SK-N-MC (cell line): ENCODE data around the gene MPZ.

Source experiments
- DNase-seq: peaks from one replicate; pipeline ENCODE4 v3.0.0-alpha.2; 2011; ENCODE audit warnings: low read depth, low spot score
- H3K27ac ChIP-seq: fragments of 200-600 bp; sonication (generic); 2 replicates; pipeline ENCODE4 v1.5.1; 2016; ENCODE audit warnings: mixed run types
- H3K36me3 ChIP-seq: fragments of 200-600 bp; sonication (generic); 2 replicates; pipeline ENCODE4 v1.6.1; 2017; ENCODE audit warnings: antibody characterized with exemption, low read length, mixed read lengths; ENCODE audit not compliant: insufficient read depth
- H3K4me3 ChIP-seq: fragments of 200-600 bp; sonication (generic); 2 replicates; pipeline ENCODE4 v1.5.1; 2016
- H3K9ac ChIP-seq: fragments of 200-600 bp; sonication (generic); 2 replicates; pipeline ENCODE4 v1.8.0; 2017; ENCODE audit warnings: mixed run types, mixed read lengths; ENCODE audit not compliant: insufficient read length
- H3K9me3 ChIP-seq: fragments of 200-600 bp; sonication (generic); 2 replicates; pipeline ENCODE4 v1.6.1; 2017; ENCODE audit warnings: low read depth, mild to moderate bottlenecking, antibody characterized with exemption, low read length, moderate library complexity, mixed read lengths
- EZH2 ChIP-seq: fragments of 200-600 bp; sonication (generic); IDR thresholded peaks from one replicate; pipeline ENCODE4 v1.6.1; 2017; ENCODE audit warnings: antibody characterized with exemption
- FOXP2 ChIP-seq: optimal IDR thresholded peaks from 2 replicates; pipeline ENCODE3; 2011; ENCODE audit warnings: mild to moderate bottlenecking, moderate library complexity; ENCODE audit not compliant: insufficient read depth; ENCODE audit errors: extremely low read length, control extremely low read depth
- POLR2AphosphoS5 ChIP-seq: IDR thresholded peaks from 2 replicates; pipeline ENCODE4 v1.6.1; 2012; ENCODE audit warnings: mild to moderate bottlenecking, low read depth, low read length, borderline replicate concordance

Gene MPZ

GRCh38 chr1:161307230-161307768 lies 2.5 kb downstream of the MPZ start:
- H3K36me3 ChIP-seq = no peaks in the 10 kb centered on the region
- H3K27ac ChIP-seq = no peak overlapping the region
- no peak for TF ChIP-seq POLR2AphosphoS5
- TF ChIP-seq FOXP2 = no peak
- no peak for TF ChIP-seq EZH2
- no peaks in the 10 kb centered on the region for H3K9me3 ChIP-seq
- no peak overlapping the region for H3K4me3 ChIP-seq
- no peak for DNase-seq
- no peak overlapping the region for H3K9ac ChIP-seq

GRCh38 chr1:161305867-161306519 lies 3.8 kb downstream of the MPZ start:
- no peak for DNase-seq
- Histone ChIP-seq H3K27ac (no peak overlapping the region), H3K9ac (no peak overlapping the region), H3K9me3 (no peaks in the 10 kb centered on the region), H3K36me3 (no peaks in the 10 kb centered on the region), H3K4me3 (peak overlapping the region; percentile 34; the same call in 1 of the 2 replicates)
- TF ChIP-seq EZH2 (no peak), FOXP2 (no peak), POLR2AphosphoS5 (no peak)

GRCh38 chr1:161304927-161305866 lies 4.6 kb downstream of the MPZ start:
- Histone ChIP-seq H3K9me3 (no peaks in the 10 kb centered on the region), H3K4me3 (no peak overlapping the region; the same call in 1 of the 2 replicates), H3K36me3 (no peaks in the 10 kb centered on the region), H3K9ac (no peak overlapping the region), H3K27ac (no peak overlapping the region)
- no peak for DNase-seq
- no peak for TF ChIP-seq POLR2AphosphoS5
- no peak for TF ChIP-seq EZH2

DNA sequence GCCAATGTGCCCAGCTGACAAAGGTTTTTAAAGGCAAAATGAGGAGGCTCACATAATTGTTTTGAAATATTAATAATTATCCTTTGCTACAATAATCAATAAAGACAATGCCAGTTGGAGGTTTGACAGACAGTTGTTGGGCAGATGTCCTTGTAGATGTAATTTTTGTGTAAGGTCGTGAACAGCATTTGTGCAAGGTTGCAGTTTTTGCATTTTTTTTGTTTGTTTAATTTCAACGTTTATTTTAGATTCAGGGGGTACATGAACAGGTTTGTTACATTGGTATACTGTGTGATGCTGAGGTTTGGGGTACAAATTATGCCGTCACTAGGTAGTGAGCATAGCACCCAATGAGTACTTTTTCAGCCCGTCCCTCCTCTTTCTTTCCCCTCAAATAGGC lies 9.3 kb downstream of the MPZ start:
- Histone ChIP-seq H3K27ac (no peak overlapping the region), H3K36me3 (no peaks in the 10 kb centered on the region), H3K9ac (no peak overlapping the region), H3K9me3 (no peaks in the 10 kb centered on the region), H3K4me3 (no peak overlapping the region)
- TF ChIP-seq POLR2AphosphoS5 (no peak), FOXP2 (no peak), EZH2 (no peak)
- no peak for DNase-seq

- no peak for DNase-seq
- Histone ChIP-seq H3K4me3 (no peak overlapping the region), H3K36me3 (no peaks in the 10 kb centered on the region), H3K27ac (no peak overlapping the region), H3K9me3 (no peaks in the 10 kb centered on the region), H3K9ac (no peak overlapping the region)
- TF ChIP-seq EZH2 (no peak), FOXP2 (no peak), POLR2AphosphoS5 (no peak)
Measured at GRCh38 chr1:161299347-161299746, 10.4 kb downstream of the MPZ start.

GRCh38 chr1:161298116-161298515 lies 11.7 kb downstream of the MPZ start:
- no peak for TF ChIP-seq POLR2AphosphoS5
- no peak for TF ChIP-seq FOXP2
- no peak for TF ChIP-seq EZH2
- DNase-seq = no peak

GRCh38 chr1:161297415-161297814 lies 12.4 kb downstream of the MPZ start:
- H3K9me3 ChIP-seq = no peaks in the 10 kb centered on the region
- no peak for DNase-seq
- H3K36me3 ChIP-seq = no peaks in the 10 kb centered on the region
- H3K27ac ChIP-seq = no peak overlapping the region
- H3K4me3 ChIP-seq = no peak overlapping the region
- no peak for TF ChIP-seq FOXP2
- no peak for TF ChIP-seq EZH2
- no peak overlapping the region for H3K9ac ChIP-seq

More at GRCh38 chr1:161298116-161298515, 11.7 kb downstream of the MPZ start:
- H3K36me3 ChIP-seq = no peaks in the 10 kb centered on the region
- H3K9ac ChIP-seq = no peak overlapping the region
- no peak overlapping the region for H3K27ac ChIP-seq
- H3K9me3 ChIP-seq = no peaks in the 10 kb centered on the region
- no peak overlapping the region for H3K4me3 ChIP-seq

DNA sequence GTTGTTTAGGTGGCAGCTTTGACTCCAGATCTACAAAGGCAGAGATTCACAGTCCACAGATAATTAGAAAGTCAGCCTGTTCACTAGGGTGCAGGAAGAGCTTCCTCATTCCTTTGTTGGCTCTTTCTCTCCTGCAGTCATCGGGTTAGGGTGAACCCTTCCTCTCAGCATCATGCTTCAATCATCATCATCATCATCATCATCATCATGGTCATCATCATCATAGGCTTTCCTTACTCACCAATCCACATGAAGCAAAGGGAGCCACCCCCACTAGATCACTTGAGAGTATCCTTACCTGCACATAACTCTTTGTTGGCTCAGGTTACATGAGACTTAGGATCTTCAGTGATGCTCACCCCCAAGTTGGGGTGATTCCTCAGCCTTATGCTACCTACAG lies 19.0 kb downstream of the MPZ start:
- no peak overlapping the region for H3K27ac ChIP-seq
- no peaks in the 10 kb centered on the region for H3K9me3 ChIP-seq
- no peak overlapping the region for H3K4me3 ChIP-seq
- no peak for DNase-seq
- no peaks in the 10 kb centered on the region for H3K36me3 ChIP-seq
- TF ChIP-seq FOXP2 (no peak), POLR2AphosphoS5 (no peak), EZH2 (no peak)
- no peak overlapping the region for H3K9ac ChIP-seq
